Measurements from ENCODE around the gene ICAM2.

ICAM2 gene

GRCh38 chr17:64041912-64042311, 21.5 kb upstream of the ICAM2 start:
- Mint-ChIP-seq H3K27ac (no peak overlapping the region), H3K9me3 (no peaks in the 10 kb centered on the region), H3K4me3 (no peak overlapping the region), H3K36me3 (ENCODE audit: low read depth) (peaks cover 16% of the 10 kb centered on the region), H3K27me3 (ENCODE audit: low read depth, poor library complexity) (no peaks in the 10 kb centered on the region), H3K4me1 (peaks cover 6% of the 10 kb centered on the region)
- no peak for DNase-seq
- no peak for TF ChIP-seq CTCF (IDR thresholded peaks at IDR 0.05)

GRCh38 chr17:64040206-64040605, 19.8 kb upstream of the ICAM2 start:
- H3K27me3 Mint-ChIP-seq (ENCODE audit: low read depth, poor library complexity), result no peaks in the 10 kb centered on the region
- H3K36me3 Mint-ChIP-seq (ENCODE audit: low read depth), result peaks cover 7% of the 10 kb centered on the region
- no peak for DNase-seq
- H3K9me3 Mint-ChIP-seq, result no peaks in the 10 kb centered on the region
- no peak overlapping the region for H3K27ac Mint-ChIP-seq
- peaks cover 6% of the 10 kb centered on the region for H3K4me1 Mint-ChIP-seq
- H3K4me3 Mint-ChIP-seq, result no peak overlapping the region
- no peak for TF ChIP-seq CTCF (IDR thresholded peaks at IDR 0.05)

- Mint-ChIP-seq H3K36me3 (ENCODE audit: low read depth) (peaks cover 7% of the 10 kb centered on the region), H3K27me3 (ENCODE audit: low read depth, poor library complexity) (no peaks in the 10 kb centered on the region), H3K27ac (no peak overlapping the region), H3K4me1 (peaks cover 6% of the 10 kb centered on the region), H3K9me3 (no peaks in the 10 kb centered on the region), H3K4me3 (no peak overlapping the region)
- TF ChIP-seq CTCF (IDR thresholded peaks at IDR 0.05), result no peak
- no peak for DNase-seq
Measured at GRCh38 chr17:64039106-64039400, 18.6 kb upstream of the ICAM2 start.

- Mint-ChIP-seq H3K27me3 (ENCODE audit: low read depth, poor library complexity) (no peaks in the 10 kb centered on the region), H3K27ac (no peak overlapping the region), H3K36me3 (ENCODE audit: low read depth) (peaks cover 7% of the 10 kb centered on the region), H3K4me3 (no peak overlapping the region), H3K9me3 (no peaks in the 10 kb centered on the region), H3K4me1 (peaks cover under 1% of the 10 kb centered on the region)
- no peak for TF ChIP-seq CTCF (IDR thresholded peaks at IDR 0.05)
- no peak for DNase-seq
Measured at GRCh38 chr17:64038331-64039105, 18.1 kb upstream of the ICAM2 start.

- Mint-ChIP-seq H3K9me3 (no peaks in the 10 kb centered on the region), H3K27me3 (ENCODE audit: low read depth, poor library complexity) (peaks cover 3% of the 10 kb centered on the region), H3K36me3 (ENCODE audit: low read depth) (peaks cover 7% of the 10 kb centered on the region), H3K4me3 (no peak overlapping the region), H3K4me1 (no peaks in the 10 kb centered on the region), H3K27ac (no peak overlapping the region)
- DNase-seq, result no peak
- no peak for TF ChIP-seq CTCF (IDR thresholded peaks at IDR 0.05)
Measured at GRCh38 chr17:64037802-64038201, 17.4 kb upstream of the ICAM2 start.

- peak overlapping the region; percentile 27 for H3K27ac Mint-ChIP-seq
- H3K9me3 Mint-ChIP-seq, result no peaks in the 10 kb centered on the region
- no peaks in the 10 kb centered on the region for H3K4me1 Mint-ChIP-seq
- H3K27me3 Mint-ChIP-seq (ENCODE audit: low read depth, poor library complexity), result peaks cover 3% of the 10 kb centered on the region
- no peak for DNase-seq
- H3K36me3 Mint-ChIP-seq (ENCODE audit: low read depth), result peaks cover 5% of the 10 kb centered on the region
- TF ChIP-seq CTCF (IDR thresholded peaks at IDR 0.05), result no peak
- H3K4me3 Mint-ChIP-seq, result no peak overlapping the region
Measured at GRCh38 chr17:64037180-64037579, 16.7 kb upstream of the ICAM2 start.
